ENCODE results near the gene SSH2.

The SSH2 gene

GRCh38 chr17:29720551-29720950 lies 209.5 kb downstream of the SSH2 start:
- Histone ChIP-seq H3K9ac (ENCODE audit: low read depth, low read length) (no peak overlapping the region), H3K4me1 (ENCODE audit: control insufficient read depth, insufficient read depth, low read length) (no peaks in the 10 kb centered on the region)

GRCh38 chr17:29719469-29719868 lies 210.6 kb downstream of the SSH2 start:
- no peaks in the 10 kb centered on the region for H3K9me3 ChIP-seq (ENCODE audit: control insufficient read depth, insufficient read depth, low read length)
- no peaks in the 10 kb centered on the region for H3K4me1 ChIP-seq (ENCODE audit: control insufficient read depth, insufficient read depth, low read length)
- H3K36me3 ChIP-seq (ENCODE audit: control insufficient read depth, insufficient read depth, low read length): no peaks in the 10 kb centered on the region

More at GRCh38 chr17:29720551-29720950, 209.5 kb downstream of the SSH2 start:
- H3K27me3 ChIP-seq (ENCODE audit: control insufficient read depth, insufficient read depth, low read length): no peaks in the 10 kb centered on the region
- no peaks in the 10 kb centered on the region for H3K9me3 ChIP-seq (ENCODE audit: control insufficient read depth, insufficient read depth, low read length)
- H3K4me3 ChIP-seq (ENCODE audit: low read depth, low read length): no peak overlapping the region
- no peaks in the 10 kb centered on the region for H3K36me3 ChIP-seq (ENCODE audit: control insufficient read depth, insufficient read depth, low read length)

GRCh38 chr17:29718446-29719039 lies 211.5 kb downstream of the SSH2 start:
- no peaks in the 10 kb centered on the region for H3K27me3 ChIP-seq (ENCODE audit: control insufficient read depth, insufficient read depth, low read length)
- H3K9ac ChIP-seq (ENCODE audit: low read depth, low read length): no peak overlapping the region
- H3K9me3 ChIP-seq (ENCODE audit: control insufficient read depth, insufficient read depth, low read length): no peaks in the 10 kb centered on the region
- H3K36me3 ChIP-seq (ENCODE audit: control insufficient read depth, insufficient read depth, low read length): no peaks in the 10 kb centered on the region
- no peak overlapping the region for H3K4me3 ChIP-seq (ENCODE audit: low read depth, low read length)
- H3K4me1 ChIP-seq (ENCODE audit: control insufficient read depth, insufficient read depth, low read length): no peaks in the 10 kb centered on the region

More at GRCh38 chr17:29719469-29719868, 210.6 kb downstream of the SSH2 start:
- Histone ChIP-seq H3K4me3 (ENCODE audit: low read depth, low read length) (no peak overlapping the region), H3K9ac (ENCODE audit: low read depth, low read length) (no peak overlapping the region), H3K27me3 (ENCODE audit: control insufficient read depth, insufficient read depth, low read length) (no peaks in the 10 kb centered on the region)

GRCh38 chr17:29717817-29718216 lies 212.2 kb downstream of the SSH2 start:
- no peak overlapping the region for H3K4me3 ChIP-seq (ENCODE audit: low read depth, low read length)
- H3K9me3 ChIP-seq (ENCODE audit: control insufficient read depth, insufficient read depth, low read length): no peaks in the 10 kb centered on the region
- no peaks in the 10 kb centered on the region for H3K4me1 ChIP-seq (ENCODE audit: control insufficient read depth, insufficient read depth, low read length)
- H3K27me3 ChIP-seq (ENCODE audit: control insufficient read depth, insufficient read depth, low read length): no peaks in the 10 kb centered on the region
- H3K9ac ChIP-seq (ENCODE audit: low read depth, low read length): no peak overlapping the region
- no peaks in the 10 kb centered on the region for H3K36me3 ChIP-seq (ENCODE audit: control insufficient read depth, insufficient read depth, low read length)

- H3K9ac ChIP-seq (ENCODE audit: low read depth, low read length): no peak overlapping the region
Observed at GRCh38 chr17:29716566-29716965, 213.5 kb downstream of the SSH2 start.

GRCh38 chr17:29715680-29716079 lies 214.3 kb downstream of the SSH2 start:
- Histone ChIP-seq H3K4me3 (ENCODE audit: low read depth, low read length) (no peak overlapping the region), H3K9me3 (ENCODE audit: control insufficient read depth, insufficient read depth, low read length) (no peaks in the 10 kb centered on the region), H3K4me1 (ENCODE audit: control insufficient read depth, insufficient read depth, low read length) (peaks cover 9% of the 10 kb centered on the region), H3K36me3 (ENCODE audit: control insufficient read depth, insufficient read depth, low read length) (no peaks in the 10 kb centered on the region), H3K27me3 (ENCODE audit: control insufficient read depth, insufficient read depth, low read length) (no peaks in the 10 kb centered on the region), H3K9ac (ENCODE audit: low read depth, low read length) (no peak overlapping the region)

More at GRCh38 chr17:29716566-29716965, 213.5 kb downstream of the SSH2 start:
- Histone ChIP-seq H3K9me3 (ENCODE audit: control insufficient read depth, insufficient read depth, low read length) (no peaks in the 10 kb centered on the region), H3K36me3 (ENCODE audit: control insufficient read depth, insufficient read depth, low read length) (no peaks in the 10 kb centered on the region), H3K4me3 (ENCODE audit: low read depth, low read length) (no peak overlapping the region), H3K4me1 (ENCODE audit: control insufficient read depth, insufficient read depth, low read length) (peaks cover 8% of the 10 kb centered on the region), H3K27me3 (ENCODE audit: control insufficient read depth, insufficient read depth, low read length) (no peaks in the 10 kb centered on the region)

GRCh38 chr17:29714146-29714545 lies 215.9 kb downstream of the SSH2 start:
- Histone ChIP-seq H3K27me3 (ENCODE audit: control insufficient read depth, insufficient read depth, low read length) (no peaks in the 10 kb centered on the region), H3K4me1 (ENCODE audit: control insufficient read depth, insufficient read depth, low read length) (peaks cover 9% of the 10 kb centered on the region), H3K9ac (ENCODE audit: low read depth, low read length) (no peak overlapping the region), H3K4me3 (ENCODE audit: low read depth, low read length) (no peak overlapping the region), H3K36me3 (ENCODE audit: control insufficient read depth, insufficient read depth, low read length) (no peaks in the 10 kb centered on the region), H3K9me3 (ENCODE audit: control insufficient read depth, insufficient read depth, low read length) (no peaks in the 10 kb centered on the region)

GRCh38 chr17:29713626-29714025 lies 216.4 kb downstream of the SSH2 start:
- no peak overlapping the region for H3K4me3 ChIP-seq (ENCODE audit: low read depth, low read length)
- no peaks in the 10 kb centered on the region for H3K36me3 ChIP-seq (ENCODE audit: control insufficient read depth, insufficient read depth, low read length)
- H3K4me1 ChIP-seq (ENCODE audit: control insufficient read depth, insufficient read depth, low read length): peaks cover 9% of the 10 kb centered on the region
- H3K9ac ChIP-seq (ENCODE audit: low read depth, low read length): no peak overlapping the region
- no peaks in the 10 kb centered on the region for H3K9me3 ChIP-seq (ENCODE audit: control insufficient read depth, insufficient read depth, low read length)
- no peaks in the 10 kb centered on the region for H3K27me3 ChIP-seq (ENCODE audit: control insufficient read depth, insufficient read depth, low read length)

- Histone ChIP-seq H3K36me3 (ENCODE audit: control insufficient read depth, insufficient read depth, low read length) (no peaks in the 10 kb centered on the region), H3K9me3 (ENCODE audit: control insufficient read depth, insufficient read depth, low read length) (no peaks in the 10 kb centered on the region), H3K4me1 (ENCODE audit: control insufficient read depth, insufficient read depth, low read length) (peaks cover 9% of the 10 kb centered on the region), H3K4me3 (ENCODE audit: low read depth, low read length) (no peak overlapping the region), H3K9ac (ENCODE audit: low read depth, low read length) (no peak overlapping the region), H3K27me3 (ENCODE audit: control insufficient read depth, insufficient read depth, low read length) (no peaks in the 10 kb centered on the region)
Observed at GRCh38 chr17:29711588-29712385, 218.2 kb downstream of the SSH2 start.

GRCh38 chr17:29710891-29711418 lies 219.1 kb downstream of the SSH2 start:
- no peaks in the 10 kb centered on the region for H3K27me3 ChIP-seq (ENCODE audit: control insufficient read depth, insufficient read depth, low read length)
- H3K4me3 ChIP-seq (ENCODE audit: low read depth, low read length): no peak overlapping the region
- H3K36me3 ChIP-seq (ENCODE audit: control insufficient read depth, insufficient read depth, low read length): no peaks in the 10 kb centered on the region
- no peaks in the 10 kb centered on the region for H3K9me3 ChIP-seq (ENCODE audit: control insufficient read depth, insufficient read depth, low read length)
- peaks cover 12% of the 10 kb centered on the region for H3K4me1 ChIP-seq (ENCODE audit: control insufficient read depth, insufficient read depth, low read length)
- no peak overlapping the region for H3K9ac ChIP-seq (ENCODE audit: low read depth, low read length)

- H3K9me3 ChIP-seq (ENCODE audit: control insufficient read depth, insufficient read depth, low read length): no peaks in the 10 kb centered on the region
- H3K27me3 ChIP-seq (ENCODE audit: control insufficient read depth, insufficient read depth, low read length): no peaks in the 10 kb centered on the region
- no peak overlapping the region for H3K4me3 ChIP-seq (ENCODE audit: low read depth, low read length)
- peaks cover 12% of the 10 kb centered on the region for H3K4me1 ChIP-seq (ENCODE audit: control insufficient read depth, insufficient read depth, low read length)
- no peak overlapping the region for H3K9ac ChIP-seq (ENCODE audit: low read depth, low read length)
- H3K36me3 ChIP-seq (ENCODE audit: control insufficient read depth, insufficient read depth, low read length): no peaks in the 10 kb centered on the region
Observed at GRCh38 chr17:29710520-29710884, 219.5 kb downstream of the SSH2 start.

Data from iPS-15b (cell line).